Mesothelial cell of epicardium (in vitro differentiated cells): ENCODE data around the gene PPIP5K2. TPM values are rescaled to one million over a fixed set of nuclear protein-coding genes. Genes with fewer than 3 reads are reported as not detected.

Experiments used
- DNase-seq, 2 experiments: peaks; one replicate each; pipeline ENCODE4 v3.0.0; 2021; ENCODE audit warnings: low spot score in 2 of 2; ENCODE audit not compliant: unreplicated experiment in 2 of 2
- H3K27ac Mint-ChIP-seq: 2 replicates; pipeline ENCODE4 v1.8.0; 2021; ENCODE audit warnings: mixed read lengths
- H3K27me3 Mint-ChIP-seq: 2 replicates; pipeline ENCODE4 v1.8.0; 2021; ENCODE audit warnings: low read depth, mixed read lengths
- H3K36me3 Mint-ChIP-seq: 2 replicates; pipeline ENCODE4 v1.8.0; 2021; ENCODE audit warnings: mixed read lengths
- H3K4me1 Mint-ChIP-seq: 2 replicates; pipeline ENCODE4 v1.8.0; 2021; ENCODE audit warnings: mixed read lengths
- H3K4me3 Mint-ChIP-seq: 2 replicates; pipeline ENCODE4 v1.8.0; 2021; ENCODE audit warnings: mild to moderate bottlenecking, moderate library complexity, mixed read lengths
- H3K9me3 Mint-ChIP-seq: 2 replicates; pipeline ENCODE4 v1.8.0; 2021; ENCODE audit warnings: mixed read lengths
- CTCF ChIP-seq: fragments of 200-600 bp; sonication (generic); IDR thresholded peaks from one replicate; pipeline ENCODE4 v1.5.0; 2021; ENCODE audit warnings: antibody characterized with exemption; ENCODE audit not compliant: unreplicated experiment
- total RNA-seq: library from RNA; stranded (reverse); gene quantifications from 3 replicates; pipeline ENCODE4 v1.2.1, GENCODE V29; 2021

The PPIP5K2 gene
- total RNA-seq, 1 donor from 2014 or later: 79.4 TPM

DNA sequence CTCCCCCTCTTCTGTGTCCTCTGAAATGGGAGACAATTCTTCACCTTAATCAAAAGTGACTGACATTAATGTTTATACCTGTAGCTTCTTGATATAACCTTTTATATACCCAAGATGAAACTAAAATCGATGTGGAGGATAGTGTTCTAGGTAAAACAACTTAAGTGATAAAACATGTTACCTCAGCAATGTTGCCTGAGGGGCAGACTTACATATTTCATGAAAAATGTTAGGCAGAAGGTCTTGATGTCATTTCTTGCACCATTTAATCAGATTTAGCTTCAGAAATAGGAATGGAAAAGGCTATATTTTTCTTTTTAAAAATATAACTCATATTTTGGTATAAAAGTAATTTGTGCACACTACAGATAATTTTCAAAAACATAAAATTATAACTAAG lies 115.8 kb downstream of the PPIP5K2 start:
- Mint-ChIP-seq H3K4me3 (no peak overlapping the region), H3K36me3 (no peaks in the 10 kb centered on the region), H3K27me3 (no peaks in the 10 kb centered on the region), H3K9me3 (peaks cover 21% of the 10 kb centered on the region), H3K27ac (no peak overlapping the region), H3K4me1 (no peaks in the 10 kb centered on the region)
- no peak for TF ChIP-seq CTCF
- DNase-seq: no peak

DNA sequence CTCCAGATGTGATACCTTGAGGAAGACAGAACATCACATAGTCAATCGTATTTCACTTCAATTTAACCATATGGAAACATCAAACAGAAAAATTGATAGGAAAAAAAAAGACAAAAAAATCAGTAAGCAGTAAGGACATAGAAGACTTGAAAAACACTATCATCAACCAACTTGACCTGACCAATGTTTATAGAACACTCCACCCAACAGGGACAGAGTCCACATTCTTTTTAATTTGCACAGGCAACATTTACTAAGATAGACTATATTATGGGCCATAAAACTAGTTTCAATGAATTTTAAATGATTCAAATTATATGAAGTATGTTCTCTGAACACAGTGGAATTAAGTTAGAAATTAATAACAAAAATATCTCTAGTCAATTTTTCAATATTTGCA lies 117.7 kb downstream of the PPIP5K2 start:
- Mint-ChIP-seq H3K27me3 (no peaks in the 10 kb centered on the region), H3K4me3 (no peak overlapping the region), H3K27ac (no peak overlapping the region), H3K9me3 (peaks cover 27% of the 10 kb centered on the region), H3K4me1 (no peaks in the 10 kb centered on the region), H3K36me3 (no peaks in the 10 kb centered on the region)
- DNase-seq: no peak
- no peak for TF ChIP-seq CTCF

DNA sequence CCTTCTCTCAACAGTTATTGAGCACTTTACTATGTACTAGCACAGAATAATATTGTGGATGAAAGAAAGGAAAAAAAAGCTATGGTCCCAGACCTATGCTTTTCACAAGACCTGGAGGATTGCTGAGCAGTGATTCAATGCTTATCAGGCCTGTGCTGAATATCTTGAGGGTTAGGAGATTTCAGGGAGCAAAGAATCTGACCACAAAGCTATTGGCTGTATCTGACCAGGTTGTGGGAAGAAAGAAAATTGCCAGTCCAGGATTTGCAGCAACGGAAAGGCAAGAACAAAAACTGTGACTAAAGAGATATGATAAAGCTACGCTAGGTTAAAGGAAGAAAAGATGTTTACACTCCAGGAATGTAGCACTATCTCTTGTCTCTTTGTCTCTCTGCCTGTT lies 123.6 kb downstream of the PPIP5K2 start:
- no peaks in the 10 kb centered on the region for H3K27me3 Mint-ChIP-seq
- DNase-seq: no peak
- no peak overlapping the region for H3K4me3 Mint-ChIP-seq
- H3K4me1 Mint-ChIP-seq: no peaks in the 10 kb centered on the region
- H3K36me3 Mint-ChIP-seq: no peaks in the 10 kb centered on the region
- H3K27ac Mint-ChIP-seq: peak overlapping the region; percentile 35
- peaks cover 32% of the 10 kb centered on the region for H3K9me3 Mint-ChIP-seq
- TF ChIP-seq CTCF: no peak

DNA sequence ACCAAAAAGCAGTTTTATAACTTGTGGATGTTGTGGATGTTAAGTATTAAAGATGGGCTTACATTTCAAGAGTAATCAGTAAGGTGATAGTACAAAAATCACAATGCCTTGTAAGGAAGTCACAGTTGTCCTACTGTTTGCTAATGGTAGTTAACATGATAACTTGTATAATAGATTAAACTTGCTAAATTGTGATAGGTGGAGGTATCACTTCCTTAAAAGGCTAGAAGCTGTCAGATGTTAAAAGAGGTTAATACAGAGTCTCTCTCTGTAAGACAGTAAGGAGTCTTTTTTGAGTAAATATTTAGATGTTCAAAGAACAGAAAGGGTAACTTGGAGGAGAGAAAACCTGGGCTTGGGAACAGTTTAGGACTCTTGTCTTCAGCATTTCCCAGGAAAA lies 124.3 kb downstream of the PPIP5K2 start:
- no peaks in the 10 kb centered on the region for H3K4me1 Mint-ChIP-seq
- H3K9me3 Mint-ChIP-seq: peaks cover 30% of the 10 kb centered on the region
- TF ChIP-seq CTCF: no peak
- H3K27ac Mint-ChIP-seq: no peak overlapping the region
- no peak overlapping the region for H3K4me3 Mint-ChIP-seq
- no peaks in the 10 kb centered on the region for H3K27me3 Mint-ChIP-seq
- DNase-seq: no peak
- H3K36me3 Mint-ChIP-seq: no peaks in the 10 kb centered on the region

DNA sequence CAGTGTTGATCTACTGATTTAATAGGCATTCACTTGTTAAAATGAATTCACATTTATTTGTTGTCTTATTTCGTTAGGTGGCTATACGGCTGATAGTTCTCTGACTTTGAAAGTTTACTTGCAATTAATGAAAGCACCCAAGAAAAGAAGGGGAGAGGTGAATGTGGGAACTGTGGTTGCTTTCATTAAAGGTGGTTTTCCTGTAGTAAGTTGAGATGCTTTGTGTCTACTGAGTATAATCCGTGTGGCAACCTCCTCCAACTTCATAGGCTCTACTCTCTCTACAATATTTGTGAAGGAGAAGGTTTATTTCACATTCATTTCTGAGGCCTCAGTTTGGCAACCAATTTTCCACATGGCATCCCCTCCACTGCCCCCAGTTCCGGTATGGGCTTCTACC lies 125.7 kb downstream of the PPIP5K2 start:
- no peaks in the 10 kb centered on the region for H3K4me1 Mint-ChIP-seq
- no peak for TF ChIP-seq CTCF
- H3K9me3 Mint-ChIP-seq: peaks cover 25% of the 10 kb centered on the region
- DNase-seq: no peak
- no peaks in the 10 kb centered on the region for H3K36me3 Mint-ChIP-seq
- H3K27me3 Mint-ChIP-seq: no peaks in the 10 kb centered on the region
- H3K27ac Mint-ChIP-seq: no peak overlapping the region
- H3K4me3 Mint-ChIP-seq: no peak overlapping the region

- H3K27ac Mint-ChIP-seq: no peak overlapping the region
These were observed 127.0 kb downstream of the PPIP5K2 start for GRCh38 chr5:103247118-103247517.

More at GRCh38 chr5:103247118-103247517, 127.0 kb downstream of the PPIP5K2 start:
- DNase-seq: no peak
- Mint-ChIP-seq H3K4me3 (no peak overlapping the region), H3K4me1 (no peaks in the 10 kb centered on the region), H3K27me3 (no peaks in the 10 kb centered on the region), H3K36me3 (no peaks in the 10 kb centered on the region), H3K9me3 (peaks cover 20% of the 10 kb centered on the region)
- TF ChIP-seq CTCF: no peak
